B cell (primary cell): ENCODE results near the gene RANBP3. TPM values are rescaled to one million over a fixed set of nuclear protein-coding genes. Genes with fewer than 3 reads are reported as not detected.
A peak's percentile ranks its signal among the peaks of the same experiment; 100 is the strongest.

Experiments used
- ATAC-seq: fragments of 200-7000 bp; cut with Tn5 transposase; one replicate; pipeline ENCODE4 v1.10.0; 2021; ENCODE audit warnings: low read depth, mild to moderate bottlenecking, moderate number of reproducible peaks, moderate library complexity
- CTCF ChIA-PET: fragments of 350-600 bp; sonication (Branson Sonifier 250); formaldehyde crosslinking; loops from one replicate; lab custom pipeline; 2021; ENCODE audit warnings: antibody characterized with exemption, inconsistent platforms; lab: Charles Lee
- POLR2A ChIA-PET: fragments of 350-600 bp; sonication (Branson Sonifier 250); formaldehyde crosslinking; loops from one replicate; lab custom pipeline; 2021; ENCODE audit warnings: antibody characterized with exemption; lab: Charles Lee
- DNase-seq: peaks from one replicate; pipeline ENCODE4 v3.0.0; 2013
- H2AFZ ChIP-seq: 2 replicates; pipeline ENCODE4 v1.6.1; 2012; ENCODE audit warnings: mild to moderate bottlenecking, low read depth, low read length; ENCODE audit not compliant: insufficient read depth, poor library complexity, severe bottlenecking
- H3K27ac ChIP-seq, 2 donors: 1 replicate in 1 of 2; 2 replicates in 1 of 2; pipeline ENCODE4 v1.5.1; 2012 to 2013; ENCODE audit warnings: low read length in 2 of 2, mild to moderate bottlenecking in 2 of 2, moderate library complexity in 1 of 2
- H3K27me3 ChIP-seq, 4 experiments: fragments of 200-600 bp in 1 of 4; sonication (generic) in 1 of 4; replicated peaks in 1 of 4; 1 replicate in 2 of 4; 2 replicates in 2 of 4; pipeline versions ENCODE4 v1.6.1 to v1.7.0; 2013 to 2016; ENCODE audit warnings: low read length in 3 of 4, mild to moderate bottlenecking in 2 of 4, mixed read lengths in 1 of 4, moderate library complexity in 1 of 4; ENCODE audit not compliant: insufficient read depth in 4 of 4, control insufficient read depth in 3 of 4; ENCODE audit errors: control extremely low read depth in 1 of 4
- H3K36me3 ChIP-seq, 2 experiments: replicated peaks in 1 of 2; 1 replicate in 1 of 2; 2 replicates in 1 of 2; pipeline versions ENCODE4 v1.6.1 to v1.7.1; 2013; ENCODE audit warnings: low read length in 1 of 2; ENCODE audit not compliant: insufficient read depth in 2 of 2, control insufficient read depth in 1 of 2; ENCODE audit errors: control extremely low read depth in 1 of 2, extremely low read depth in 1 of 2
- H3K4me1 ChIP-seq, 2 donors: fragments of 200-600 bp in 1 of 2; sonication (generic) in 1 of 2; 1 replicate in 1 of 2; 2 replicates in 1 of 2; pipeline versions ENCODE4 v1.5.1 to v1.6.1; 2013 to 2017; ENCODE audit warnings: low read length in 2 of 2; ENCODE audit not compliant: control insufficient read depth in 2 of 2, insufficient read depth in 2 of 2
- H3K4me2 ChIP-seq: replicated peaks from 2 replicates; pipeline ENCODE3; 2012; ENCODE audit warnings: mild to moderate bottlenecking, low read depth, low read length; ENCODE audit not compliant: poor library complexity, severe bottlenecking
- H3K4me3 ChIP-seq, 5 experiments: fragments of 200-600 bp in 1 of 5; sonication (generic) in 1 of 5; 1 replicate in 3 of 5; 2 replicates in 2 of 5; pipeline versions ENCODE4 v1.5.1 to v1.7.0; 2011 to 2016; ENCODE audit warnings: low read length in 4 of 5, mild to moderate bottlenecking in 4 of 5, low read depth in 2 of 5, control low read depth in 1 of 5, moderate library complexity in 1 of 5; ENCODE audit not compliant: insufficient read depth in 1 of 5; ENCODE audit errors: control extremely low read depth in 1 of 5, extremely low read depth in 1 of 5
- H3K79me2 ChIP-seq: fragments of 200-600 bp; sonication (generic); one replicate; pipeline ENCODE4 v1.6.0; 2016; ENCODE audit warnings: low read length; ENCODE audit not compliant: control insufficient read depth, insufficient read depth
- H3K9ac ChIP-seq: fragments of 200-600 bp; sonication (generic); 2 replicates; pipeline ENCODE4 v1.6.1; 2017; ENCODE audit warnings: mild to moderate bottlenecking, low read length, moderate library complexity
- H3K9me3 ChIP-seq, 3 donors: one replicate each; pipeline versions ENCODE4 v1.6.1 to v1.7.1; 2013; ENCODE audit warnings: low read length in 2 of 3; ENCODE audit not compliant: control insufficient read depth in 2 of 3, insufficient read depth in 1 of 3; ENCODE audit errors: control extremely low read depth in 1 of 3
- H4K20me1 ChIP-seq: 2 replicates; pipeline ENCODE4 v1.6.0; 2012; ENCODE audit warnings: mild to moderate bottlenecking, low read length; ENCODE audit not compliant: insufficient read depth, control insufficient read depth, poor library complexity, severe bottlenecking
- H3K27ac Mint-ChIP-seq: one replicate; pipeline ENCODE4 v1.8.0; 2021; ENCODE audit warnings: mixed read lengths
- H3K27me3 Mint-ChIP-seq: one replicate; pipeline ENCODE4 v1.8.0; 2021; ENCODE audit warnings: mixed read lengths
- H3K4me1 Mint-ChIP-seq: one replicate; pipeline ENCODE4 v1.8.0; 2021; ENCODE audit warnings: mixed read lengths
- H3K4me3 Mint-ChIP-seq: one replicate; pipeline ENCODE4 v1.8.0; 2021; ENCODE audit warnings: mixed read lengths
- H3K9me3 Mint-ChIP-seq: one replicate; pipeline ENCODE4 v1.8.0; 2022; ENCODE audit warnings: mixed read lengths; ENCODE audit not compliant: insufficient read depth
- CTCF ChIP-seq: fragments of 200-600 bp; IDR thresholded peaks from one replicate; pipeline ENCODE4 v1.8.0; 2022; ENCODE audit warnings: antibody characterized with exemption, mild to moderate bottlenecking
- EZH2 ChIP-seq: IDR thresholded peaks from 2 replicates; pipeline ENCODE4 v1.6.1; 2012; ENCODE audit warnings: borderline replicate concordance, low read depth, mild to moderate bottlenecking, moderate library complexity, low read length; ENCODE audit not compliant: insufficient read depth, poor library complexity, severe bottlenecking
- WGBS: methylation state at CpG from one replicate; pipeline ENCODE4 v1.1.5; 2013; ENCODE audit warnings: missing lambda C conversion rate; ENCODE audit not compliant: insufficient coverage; 5-methylcytosine and 5-hydroxymethylcytosine counted together
- intact Hi-C: fragments of 100-400 bp; cut with micrococcal nuclease; formaldehyde crosslinking; loops from one replicate; pipeline ENCODE4 v1.10.0; 2022
- polyA plus RNA-seq: library from polyadenylated mRNA; depleted of rRNA; stranded (reverse); fragments of >200 nt; gene quantifications from 2 replicates; pipeline ENCODE4 v1.2.3, GENCODE V29; 2012
- total RNA-seq, 2 donors: library from RNA; stranded (reverse); fragments of 120-200 nt in 1 of 2; gene quantifications; 1 replicate in 1 of 2; 2 replicates in 1 of 2; pipeline versions ENCODE4 v1.2.3 to v1.2.4, GENCODE V29; 2013 to 2022

The RANBP3 gene
- total and polyA plus RNA-seq, 2 donors (not counting 1 experiment from before 2014, with no cell fraction given), result 86.7 to 91.7 TPM

GRCh38 chr19:5953030-5953589 lies 24.8 kb downstream of the RANBP3 start:
- H3K9me3 Mint-ChIP-seq, result no peaks in the 10 kb centered on the region
- Histone ChIP-seq H3K36me3 (peaks cover 0 to 16% of the 10 kb centered on the region in 2 experiments), H3K4me1 (peaks cover 33 to 43% of the 10 kb centered on the region in 2 donors), H4K20me1 (peaks cover 98% of the 10 kb centered on the region), H3K27ac (peak overlapping the region in 1 of 2 donors; percentile 21), H3K27me3 (no peaks in the 10 kb centered on the region), H3K79me2 (peaks cover 98% of the 10 kb centered on the region), H2AFZ (no peak overlapping the region), H3K4me2 (peak overlapping the region; percentile 48), H3K9me3 (no peaks in the 10 kb centered on the region), H3K9ac (no peak overlapping the region), H3K4me3 (no peak overlapping the region)
- intact Hi-C loops, result no loop called here
- DNase-seq (no peak), ATAC-seq (no peak)
- peak overlapping the region; percentile 34 for H3K4me3 Mint-ChIP-seq
- WGBS, result 49% methylated on average over 4 of the region's 5 CpGs
- ChIA-PET POLR2A (no interaction called here), CTCF (interaction anchor here (0.7 to 4.3 kb wide), 2 partner anchors 13 to 15 kb away, joined by 4 to 22 read pairs; no protein-coding TSS in a partner anchor)
- H3K27me3 Mint-ChIP-seq, result no peaks in the 10 kb centered on the region
- TF ChIP-seq CTCF, result no peak
- peak overlapping the region; percentile 37 for H3K27ac Mint-ChIP-seq
- peaks cover 89% of the 10 kb centered on the region for H3K4me1 Mint-ChIP-seq

GRCh38 chr19:5952193-5953029 lies 25.5 kb downstream of the RANBP3 start:
- H3K9me3 Mint-ChIP-seq, result no peaks in the 10 kb centered on the region

More at GRCh38 chr19:5952193-5953029, 25.5 kb downstream of the RANBP3 start:
- Mint-ChIP-seq H3K27ac (peak overlapping the region; percentile 62), H3K4me3 (peak overlapping the region; percentile 45), H3K4me1 (peaks cover 88% of the 10 kb centered on the region), H3K27me3 (no peaks in the 10 kb centered on the region)
- Histone ChIP-seq H2AFZ (no peak overlapping the region), H3K4me1 (peaks cover 33 to 43% of the 10 kb centered on the region in 2 donors), H3K79me2 (peaks cover 98% of the 10 kb centered on the region), H4K20me1 (peaks cover 98% of the 10 kb centered on the region), H3K4me3 (no peak overlapping the region), H3K4me2 (peak overlapping the region; percentile 58), H3K9ac (no peak overlapping the region), H3K27me3 (no peaks in the 10 kb centered on the region), H3K36me3 (peaks cover 0 to 16% of the 10 kb centered on the region in 2 experiments), H3K27ac (no peak overlapping the region), H3K9me3 (no peaks in the 10 kb centered on the region)
- ChIA-PET POLR2A (no interaction called here), CTCF (interaction anchor here (0.7 to 4.3 kb wide), 3 partner anchors 14 to 16 kb away, joined by 4 to 22 read pairs (median 7); no protein-coding TSS in a partner anchor)
- TF ChIP-seq CTCF (no peak), EZH2 (no peak)
- 90% methylated on average over 14 of the region's 18 CpGs for WGBS
- intact Hi-C loops, result no loop called here
- no peak for DNase-seq
- ATAC-seq, result no peak
